GM12872 (cell line): Measurements from ENCODE around the gene WDCP.

Experiments used
- TF ChIP-seq, protein P1 (sequence below): IDR thresholded peaks from 3 replicates; pipeline ENCODE4 v1.5.1; 2011; ENCODE audit warnings: low read depth, mild to moderate bottlenecking, low read length, moderate library complexity; ENCODE audit not compliant: insufficient read depth

WDCP gene

DNA sequence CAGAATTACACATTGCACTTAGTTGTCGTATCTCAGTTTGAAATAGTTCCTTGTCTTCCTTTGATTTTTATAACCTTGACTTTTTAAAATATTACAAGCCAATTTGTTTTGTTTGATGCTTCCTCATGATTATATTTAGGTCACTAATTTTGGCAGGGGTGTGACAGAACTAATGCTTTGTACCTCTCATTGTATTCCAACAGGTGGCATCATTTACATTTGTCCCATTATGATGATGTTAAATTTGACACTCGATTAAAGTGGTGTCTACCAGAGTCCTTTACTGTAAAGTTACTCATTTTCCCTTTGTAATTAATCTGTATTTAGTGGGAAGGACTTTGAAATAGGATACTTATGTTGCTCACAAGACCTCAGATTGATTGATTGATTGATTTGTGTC is 58.8 kb downstream of the WDCP start:
- TF ChIP-seq, protein P1, sequence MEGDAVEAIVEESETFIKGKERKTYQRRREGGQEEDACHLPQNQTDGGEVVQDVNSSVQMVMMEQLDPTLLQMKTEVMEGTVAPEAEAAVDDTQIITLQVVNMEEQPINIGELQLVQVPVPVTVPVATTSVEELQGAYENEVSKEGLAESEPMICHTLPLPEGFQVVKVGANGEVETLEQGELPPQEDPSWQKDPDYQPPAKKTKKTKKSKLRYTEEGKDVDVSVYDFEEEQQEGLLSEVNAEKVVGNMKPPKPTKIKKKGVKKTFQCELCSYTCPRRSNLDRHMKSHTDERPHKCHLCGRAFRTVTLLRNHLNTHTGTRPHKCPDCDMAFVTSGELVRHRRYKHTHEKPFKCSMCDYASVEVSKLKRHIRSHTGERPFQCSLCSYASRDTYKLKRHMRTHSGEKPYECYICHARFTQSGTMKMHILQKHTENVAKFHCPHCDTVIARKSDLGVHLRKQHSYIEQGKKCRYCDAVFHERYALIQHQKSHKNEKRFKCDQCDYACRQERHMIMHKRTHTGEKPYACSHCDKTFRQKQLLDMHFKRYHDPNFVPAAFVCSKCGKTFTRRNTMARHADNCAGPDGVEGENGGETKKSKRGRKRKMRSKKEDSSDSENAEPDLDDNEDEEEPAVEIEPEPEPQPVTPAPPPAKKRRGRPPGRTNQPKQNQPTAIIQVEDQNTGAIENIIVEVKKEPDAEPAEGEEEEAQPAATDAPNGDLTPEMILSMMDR = peak; percentile 22; the same call in 1 of the 3 replicates
